Panc1 (cell line): ENCODE measurements around the gene ADGRG3. TPM values are rescaled to one million over a fixed set of nuclear protein-coding genes. Genes with fewer than 3 reads are reported as not detected.

ENCODE experiments used
- ATAC-seq: fragments of 200-7000 bp; cut with Tn5 transposase; 2 replicates; pipeline ENCODE4 v1.9.1; 2020; ENCODE audit warnings: mild to moderate bottlenecking, moderate library complexity
- BruUV-seq: library from RNA; stranded (reverse); fragments of 400-500 nt; replicated peaks from 2 replicates; lab custom pipeline; 2021; lab: Mats Ljungman, UMichigan
- CTCF ChIA-PET: fragments of 300-600 bp; sonication (Branson Sonifier 250); formaldehyde crosslinking; loops from one replicate; lab custom pipeline; 2022; ENCODE audit warnings: antibody characterized with exemption; lab: Charles Lee
- POLR2A ChIA-PET: fragments of 300-600 bp; sonication (Branson Sonifier 250); formaldehyde crosslinking; loops from one replicate; lab custom pipeline; 2022; ENCODE audit warnings: antibody characterized with exemption; lab: Charles Lee
- DNase-seq: peaks from one replicate; pipeline ENCODE4 v3.0.0-alpha.2; 2010; ENCODE audit warnings: low read depth, low spot score
- H3K27ac ChIP-seq: 2 replicates; pipeline ENCODE4 v1.5.1; 2011; ENCODE audit warnings: mild to moderate bottlenecking, low read length, inconsistent platforms
- H3K27me3 ChIP-seq: fragments of 200-500 bp; sonication (Bioruptor generic); 2 replicates; pipeline ENCODE4 v1.6.0; 2014; ENCODE audit warnings: low read length, inconsistent platforms; ENCODE audit not compliant: control insufficient read depth, insufficient read depth
- H3K36me3 ChIP-seq: fragments of 200-500 bp; sonication (Bioruptor generic); 2 replicates; pipeline ENCODE4 v1.5.1; 2014; ENCODE audit warnings: inconsistent platforms, mild to moderate bottlenecking, low read length, moderate library complexity; ENCODE audit not compliant: control insufficient read depth, insufficient read depth
- H3K4me1 ChIP-seq: 2 replicates; pipeline ENCODE4 v1.5.1; 2011; ENCODE audit warnings: inconsistent platforms, mild to moderate bottlenecking, low read length, moderate library complexity; ENCODE audit not compliant: control insufficient read depth, insufficient read depth
- H3K4me3 ChIP-seq, 2 experiments: 2 replicates each; pipeline ENCODE4 v1.5.1; 2011 to 2012; ENCODE audit warnings: low read depth in 2 of 2, low read length in 2 of 2, mild to moderate bottlenecking in 2 of 2, inconsistent platforms in 1 of 2, moderate library complexity in 1 of 2
- H3K9me3 ChIP-seq: fragments of 200-500 bp; sonication (Bioruptor generic); 2 replicates; pipeline ENCODE4 v1.5.1; 2014; ENCODE audit warnings: low read depth, mild to moderate bottlenecking, inconsistent platforms, low read length, moderate library complexity; ENCODE audit not compliant: control insufficient read depth, insufficient read depth
- POLR2AphosphoS5 ChIP-seq: IDR thresholded peaks from 2 replicates; pipeline ENCODE4 v1.6.1; 2012; ENCODE audit warnings: mild to moderate bottlenecking, low read depth, low read length, moderate library complexity
- SIN3A ChIP-seq: IDR thresholded peaks from 2 replicates; pipeline ENCODE4 v1.6.1; 2012; ENCODE audit warnings: low read depth, mild to moderate bottlenecking, low read length, moderate library complexity, borderline replicate concordance; ENCODE audit not compliant: insufficient read depth
- TCF7L2 ChIP-seq: IDR thresholded peaks from 2 replicates; pipeline ENCODE4 v1.6.1; 2011; ENCODE audit warnings: mild to moderate bottlenecking, low read depth, low read length, inconsistent platforms
- in situ Hi-C: cut with HindIII; loops from 2 replicates; pipeline ENCODE4 v1.10.0; 2016; ENCODE audit warnings: low sequenced_read_pairs, low pct_unique_long_range_greater_than_20kb
- intact Hi-C: fragments of 100-400 bp; cut with micrococcal nuclease; formaldehyde crosslinking; loops from one replicate; pipeline ENCODE4 v1.10.0; 2022; ENCODE audit not compliant: unreplicated experiment
- total RNA-seq: library from RNA; stranded (reverse); gene quantifications from one replicate; pipeline ENCODE4 v1.2.1, GENCODE V29; 2021; ENCODE audit not compliant: unreplicated experiment
- TF ChIP-seq, protein P1 (sequence below): fragments of 450-650 bp; IDR thresholded peaks from 2 replicates; pipeline ENCODE4 v1.5.1; 2017; ENCODE audit warnings: mild to moderate bottlenecking
- TF ChIP-seq, protein P2 (sequence below), 2 experiments: IDR thresholded peaks; 2 replicates each; pipeline ENCODE4 v1.6.1; 2011 to 2012; ENCODE audit warnings: low read depth in 2 of 2, control low read depth in 1 of 2, low read length in 1 of 2, mild to moderate bottlenecking in 1 of 2, moderate library complexity in 1 of 2; ENCODE audit not compliant: insufficient read depth in 1 of 2

Gene ADGRG3
- total RNA-seq, 1 experiment from 2014 or later = not detected

DNA sequence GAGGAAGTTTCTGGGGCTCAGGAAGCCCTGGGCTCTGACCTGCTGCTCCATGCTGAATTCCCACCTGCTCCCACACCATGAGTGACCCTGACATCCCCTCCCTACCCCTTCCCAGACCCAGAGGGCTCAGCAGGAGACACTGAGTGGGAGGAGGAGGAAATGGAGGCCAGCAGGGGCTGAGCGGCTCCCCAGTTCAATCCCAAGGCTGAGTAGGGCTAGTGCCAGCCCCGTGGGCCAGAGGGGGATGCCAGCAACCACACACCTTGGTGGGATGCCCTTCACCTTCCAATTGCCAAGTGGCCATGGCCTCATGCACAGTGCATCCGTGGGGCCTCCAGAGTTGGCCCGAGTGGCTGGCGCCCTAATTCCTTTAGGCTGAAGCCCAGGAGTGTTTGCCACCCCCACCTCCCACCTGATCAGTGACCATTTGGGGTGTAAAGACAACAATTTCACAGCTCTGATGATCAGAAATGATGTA lies 1.0 kb upstream of the ADGRG3 start:
- Histone ChIP-seq H3K27ac (no peak overlapping the region), H3K4me3 (no peak overlapping the region), H3K4me1 (no peaks in the 10 kb centered on the region), H3K27me3 (no peaks in the 10 kb centered on the region), H3K36me3 (no peaks in the 10 kb centered on the region), H3K9me3 (no peaks in the 10 kb centered on the region)
- ChIA-PET POLR2A (no interaction called here), CTCF (no interaction called here)
- in situ Hi-C loops = no loop called here
- ATAC-seq (no peak), DNase-seq (no peak)
- BruUV-seq = no TSS peak
- no peak for TF ChIP-seq TCF7L2
- intact Hi-C loops = no loop called here

DNA sequence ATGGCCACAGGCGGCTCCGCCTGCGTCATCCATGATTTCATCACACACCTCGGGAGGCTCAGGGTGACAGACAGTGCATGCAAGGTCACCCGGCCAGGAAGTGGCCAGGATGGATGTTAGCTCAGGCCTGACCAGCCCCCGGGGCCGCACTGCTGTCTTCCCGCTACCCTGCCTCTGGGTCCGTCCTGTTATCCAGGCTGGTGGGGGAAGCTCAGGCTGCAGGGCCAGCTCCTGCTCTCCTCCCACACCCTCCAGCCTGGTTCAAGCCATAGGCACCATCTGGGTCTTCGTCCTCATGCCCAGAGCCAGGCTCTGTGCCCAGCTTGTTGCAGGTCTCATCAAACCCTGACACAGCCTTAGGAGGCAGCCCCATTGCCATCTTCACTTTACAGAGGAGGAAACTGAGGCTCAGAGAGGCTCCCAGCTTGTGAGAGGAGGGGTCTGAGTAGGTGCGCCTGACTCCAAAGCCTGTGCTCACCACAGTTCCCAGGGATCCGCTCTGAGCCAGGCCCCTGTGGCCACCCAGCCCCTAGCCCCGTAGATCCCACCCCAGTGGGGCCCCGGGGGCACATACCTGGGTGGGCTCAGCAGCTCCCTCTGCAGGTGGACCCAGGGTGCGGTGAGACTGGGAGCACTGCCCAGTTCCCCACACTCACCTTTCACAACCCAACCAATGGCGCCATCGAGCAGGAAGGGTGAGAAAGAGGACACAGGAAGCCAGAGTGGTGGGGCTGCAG lies 412 bp upstream of the ADGRG3 start:
- BruUV-seq = no TSS peak
- no peak for DNase-seq
- H3K9me3 ChIP-seq = no peaks in the 10 kb centered on the region
- TF ChIP-seq TCF7L2 = no peak
- TF ChIP-seq POLR2AphosphoS5 = no peak
- TF ChIP-seq, protein P1, sequence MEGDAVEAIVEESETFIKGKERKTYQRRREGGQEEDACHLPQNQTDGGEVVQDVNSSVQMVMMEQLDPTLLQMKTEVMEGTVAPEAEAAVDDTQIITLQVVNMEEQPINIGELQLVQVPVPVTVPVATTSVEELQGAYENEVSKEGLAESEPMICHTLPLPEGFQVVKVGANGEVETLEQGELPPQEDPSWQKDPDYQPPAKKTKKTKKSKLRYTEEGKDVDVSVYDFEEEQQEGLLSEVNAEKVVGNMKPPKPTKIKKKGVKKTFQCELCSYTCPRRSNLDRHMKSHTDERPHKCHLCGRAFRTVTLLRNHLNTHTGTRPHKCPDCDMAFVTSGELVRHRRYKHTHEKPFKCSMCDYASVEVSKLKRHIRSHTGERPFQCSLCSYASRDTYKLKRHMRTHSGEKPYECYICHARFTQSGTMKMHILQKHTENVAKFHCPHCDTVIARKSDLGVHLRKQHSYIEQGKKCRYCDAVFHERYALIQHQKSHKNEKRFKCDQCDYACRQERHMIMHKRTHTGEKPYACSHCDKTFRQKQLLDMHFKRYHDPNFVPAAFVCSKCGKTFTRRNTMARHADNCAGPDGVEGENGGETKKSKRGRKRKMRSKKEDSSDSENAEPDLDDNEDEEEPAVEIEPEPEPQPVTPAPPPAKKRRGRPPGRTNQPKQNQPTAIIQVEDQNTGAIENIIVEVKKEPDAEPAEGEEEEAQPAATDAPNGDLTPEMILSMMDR = no peak; the same call in 1 of the 2 replicates
- TF ChIP-seq SIN3A = no peak
- TF ChIP-seq, protein P2, sequence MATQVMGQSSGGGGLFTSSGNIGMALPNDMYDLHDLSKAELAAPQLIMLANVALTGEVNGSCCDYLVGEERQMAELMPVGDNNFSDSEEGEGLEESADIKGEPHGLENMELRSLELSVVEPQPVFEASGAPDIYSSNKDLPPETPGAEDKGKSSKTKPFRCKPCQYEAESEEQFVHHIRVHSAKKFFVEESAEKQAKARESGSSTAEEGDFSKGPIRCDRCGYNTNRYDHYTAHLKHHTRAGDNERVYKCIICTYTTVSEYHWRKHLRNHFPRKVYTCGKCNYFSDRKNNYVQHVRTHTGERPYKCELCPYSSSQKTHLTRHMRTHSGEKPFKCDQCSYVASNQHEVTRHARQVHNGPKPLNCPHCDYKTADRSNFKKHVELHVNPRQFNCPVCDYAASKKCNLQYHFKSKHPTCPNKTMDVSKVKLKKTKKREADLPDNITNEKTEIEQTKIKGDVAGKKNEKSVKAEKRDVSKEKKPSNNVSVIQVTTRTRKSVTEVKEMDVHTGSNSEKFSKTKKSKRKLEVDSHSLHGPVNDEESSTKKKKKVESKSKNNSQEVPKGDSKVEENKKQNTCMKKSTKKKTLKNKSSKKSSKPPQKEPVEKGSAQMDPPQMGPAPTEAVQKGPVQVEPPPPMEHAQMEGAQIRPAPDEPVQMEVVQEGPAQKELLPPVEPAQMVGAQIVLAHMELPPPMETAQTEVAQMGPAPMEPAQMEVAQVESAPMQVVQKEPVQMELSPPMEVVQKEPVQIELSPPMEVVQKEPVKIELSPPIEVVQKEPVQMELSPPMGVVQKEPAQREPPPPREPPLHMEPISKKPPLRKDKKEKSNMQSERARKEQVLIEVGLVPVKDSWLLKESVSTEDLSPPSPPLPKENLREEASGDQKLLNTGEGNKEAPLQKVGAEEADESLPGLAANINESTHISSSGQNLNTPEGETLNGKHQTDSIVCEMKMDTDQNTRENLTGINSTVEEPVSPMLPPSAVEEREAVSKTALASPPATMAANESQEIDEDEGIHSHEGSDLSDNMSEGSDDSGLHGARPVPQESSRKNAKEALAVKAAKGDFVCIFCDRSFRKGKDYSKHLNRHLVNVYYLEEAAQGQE (IDR thresholded peaks at IDR 0.05; ENCODE audit: insufficient read depth in 1 of 2, low read depth in 2 of 2, low read length in 1 of 2) = no peak
- no peak overlapping the region for H3K4me3 ChIP-seq
- H3K4me1 ChIP-seq = no peaks in the 10 kb centered on the region
- no peaks in the 10 kb centered on the region for H3K27me3 ChIP-seq
- no peak for ATAC-seq
- no peak overlapping the region for H3K27ac ChIP-seq
- CTCF ChIA-PET = no interaction called here
- intact Hi-C loops = no loop called here
- in situ Hi-C loops = no loop called here
- H3K36me3 ChIP-seq = no peaks in the 10 kb centered on the region
- POLR2A ChIA-PET = no interaction called here
